ENCODE measurements around the gene PSENEN. TPM values are rescaled to one million over a fixed set of nuclear protein-coding genes. Genes with fewer than 3 reads are reported as not detected.

The PSENEN gene
- total RNA-seq, 4 donors from 2014 or later, result 6.6 to 80.0 (median 56.8) TPM

DNA sequence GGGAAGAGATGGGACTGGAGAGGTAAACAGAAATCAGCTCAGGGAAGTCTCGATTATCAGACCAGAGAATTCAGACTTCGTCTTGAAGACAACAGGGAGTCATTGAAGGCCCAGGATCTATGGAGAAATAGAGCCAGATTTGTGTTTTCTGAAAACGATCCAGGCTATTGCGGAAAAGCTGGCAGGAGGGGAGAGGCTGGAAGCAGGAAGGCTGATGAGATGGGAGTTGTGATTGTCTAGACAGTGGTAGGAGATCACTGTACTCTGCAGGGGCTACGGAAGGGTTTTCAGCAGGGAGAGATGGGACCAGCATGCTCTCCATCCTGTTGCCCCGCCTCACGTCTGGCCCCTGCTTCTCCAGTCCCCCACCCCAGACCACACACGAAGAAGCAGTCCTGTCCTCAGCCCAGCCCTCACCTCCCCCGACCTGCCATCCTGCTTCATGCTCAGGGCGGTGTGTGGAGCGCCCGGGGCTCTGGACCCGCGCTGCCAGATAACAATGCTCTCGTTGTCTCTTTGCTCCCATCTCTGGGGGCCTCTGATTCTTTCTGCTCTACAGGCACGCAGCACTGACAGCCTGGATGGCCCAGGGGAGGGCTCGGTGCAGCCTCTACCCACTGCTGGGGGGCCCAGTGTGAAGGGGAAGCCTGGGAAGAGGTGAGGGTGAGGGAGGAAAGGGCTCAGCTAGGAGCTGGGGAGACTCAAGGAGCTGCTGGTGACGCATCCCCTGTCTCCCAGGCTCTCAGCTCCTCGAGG lies 31.8 kb downstream of the PSENEN start:
- intact Hi-C loops (cut with DNase I; ENCODE audit: low total_unique reads), result no loop called here
- WGBS, 2 donors (ENCODE audit: low coverage in 1 of 2), result 71% methylated on average over 19 of the region's 19 CpGs; no CpG with 5 or more reads in 1 of the 2 donors

DNA sequence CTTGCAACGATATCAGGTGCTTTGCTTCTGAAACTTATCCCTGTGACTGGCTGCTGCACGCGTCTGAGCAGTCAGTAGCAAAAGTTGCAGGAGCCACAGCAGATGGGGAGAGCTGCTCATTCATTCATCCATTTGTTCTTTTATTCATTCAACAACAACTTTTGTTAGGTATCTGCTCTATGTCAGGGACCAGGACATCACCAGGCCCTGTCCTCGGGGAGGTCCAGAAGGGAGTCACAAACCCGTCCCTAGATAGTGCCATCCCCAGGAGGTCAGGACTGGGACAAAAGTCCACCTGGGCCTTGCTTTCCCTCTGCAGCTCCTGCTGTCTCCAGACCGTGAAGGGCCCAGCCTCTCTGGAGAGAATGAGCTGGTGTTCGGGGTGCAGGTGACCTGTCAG lies 32.5 kb downstream of the PSENEN start:
- in situ Hi-C loops (cut with MboI; ENCODE audit: low pct_ligation_motif_present in 1 of 4, low pct_unique_long_range_greater_than_20kb in 1 of 4, low sequenced_read_pairs in 3 of 4), result no loop called here
- H3K4me3 ChIP-seq, result no peak overlapping the region
- H3K27ac ChIP-seq, result no peak overlapping the region
- H3K4me1 ChIP-seq, result peaks cover 4 to 15% (median 13%) of the 10 kb centered on the region in 4 donors
- DNase-seq, result no peak
- WGBS, 2 donors (ENCODE audit: low coverage in 1 of 2), result 87% methylated on average over 7 of the region's 7 CpGs; no CpG with 5 or more reads in 1 of the 2 donors
- H3K9me3 ChIP-seq, result no peaks in the 10 kb centered on the region
- no peaks in the 10 kb centered on the region for H3K27me3 ChIP-seq
- TF ChIP-seq, protein P1, sequence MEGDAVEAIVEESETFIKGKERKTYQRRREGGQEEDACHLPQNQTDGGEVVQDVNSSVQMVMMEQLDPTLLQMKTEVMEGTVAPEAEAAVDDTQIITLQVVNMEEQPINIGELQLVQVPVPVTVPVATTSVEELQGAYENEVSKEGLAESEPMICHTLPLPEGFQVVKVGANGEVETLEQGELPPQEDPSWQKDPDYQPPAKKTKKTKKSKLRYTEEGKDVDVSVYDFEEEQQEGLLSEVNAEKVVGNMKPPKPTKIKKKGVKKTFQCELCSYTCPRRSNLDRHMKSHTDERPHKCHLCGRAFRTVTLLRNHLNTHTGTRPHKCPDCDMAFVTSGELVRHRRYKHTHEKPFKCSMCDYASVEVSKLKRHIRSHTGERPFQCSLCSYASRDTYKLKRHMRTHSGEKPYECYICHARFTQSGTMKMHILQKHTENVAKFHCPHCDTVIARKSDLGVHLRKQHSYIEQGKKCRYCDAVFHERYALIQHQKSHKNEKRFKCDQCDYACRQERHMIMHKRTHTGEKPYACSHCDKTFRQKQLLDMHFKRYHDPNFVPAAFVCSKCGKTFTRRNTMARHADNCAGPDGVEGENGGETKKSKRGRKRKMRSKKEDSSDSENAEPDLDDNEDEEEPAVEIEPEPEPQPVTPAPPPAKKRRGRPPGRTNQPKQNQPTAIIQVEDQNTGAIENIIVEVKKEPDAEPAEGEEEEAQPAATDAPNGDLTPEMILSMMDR (IDR thresholded peaks at IDR 0.05), result no peak
- TF ChIP-seq POLR2AphosphoS5 (IDR thresholded peaks at IDR 0.05) (no peak), EP300 (IDR thresholded peaks at IDR 0.05; ENCODE audit: low read depth) (no peak), POLR2A (IDR thresholded peaks at IDR 0.05) (no peak)
- intact Hi-C loops (cut with DNase I; ENCODE audit: low total_unique reads), result no loop called here
- H3K36me3 ChIP-seq, result no peaks in the 10 kb centered on the region

More for the DNA sequence above, 31.8 kb downstream of the PSENEN start:
- peaks cover 4 to 15% (median 13%) of the 10 kb centered on the region in 4 donors for H3K4me1 ChIP-seq
- in situ Hi-C loops (cut with MboI; ENCODE audit: low pct_ligation_motif_present in 1 of 4, low pct_unique_long_range_greater_than_20kb in 1 of 4, low sequenced_read_pairs in 3 of 4), result no loop called here
- H3K36me3 ChIP-seq, result no peaks in the 10 kb centered on the region
- no peaks in the 10 kb centered on the region for H3K9me3 ChIP-seq
- H3K27me3 ChIP-seq, result no peaks in the 10 kb centered on the region
- TF ChIP-seq EP300 (IDR thresholded peaks at IDR 0.05; ENCODE audit: low read depth) (no peak), POLR2AphosphoS5 (IDR thresholded peaks at IDR 0.05) (no peak), POLR2A (IDR thresholded peaks at IDR 0.05) (no peak)
- TF ChIP-seq, protein P1 (IDR thresholded peaks at IDR 0.05), result no peak
- no peak overlapping the region for H3K4me3 ChIP-seq
- H3K27ac ChIP-seq, result no peak overlapping the region
- no peak for DNase-seq

DNA sequence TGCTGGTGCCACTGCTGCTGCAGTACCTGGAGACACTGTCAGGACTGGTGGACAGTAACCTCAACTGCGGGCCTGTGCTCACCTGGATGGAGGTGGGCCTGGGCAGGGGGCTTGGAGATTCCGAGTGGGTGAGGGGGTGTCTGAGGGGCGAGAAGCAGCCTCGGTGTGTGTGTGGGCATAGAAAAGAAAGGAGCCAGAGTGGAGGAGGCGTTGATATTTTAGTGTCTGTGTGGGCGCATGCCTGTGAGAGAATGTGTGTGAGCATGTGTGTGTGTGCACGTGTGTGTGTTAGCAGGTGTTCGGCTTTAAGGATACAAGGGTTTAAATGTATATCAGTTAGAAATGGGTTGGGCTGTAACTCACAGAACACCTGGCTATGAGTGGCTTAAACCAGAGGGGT lies 33.6 kb downstream of the PSENEN start:
- WGBS, 2 donors (ENCODE audit: low coverage in 1 of 2), result 78 to 91% methylated on average over 5 to 8 of the region's 8 CpGs
- in situ Hi-C loops (cut with MboI; ENCODE audit: low pct_ligation_motif_present in 1 of 4, low pct_unique_long_range_greater_than_20kb in 1 of 4, low sequenced_read_pairs in 3 of 4), result no loop called here
- Histone ChIP-seq H3K36me3 (no peaks in the 10 kb centered on the region), H3K4me1 (peaks cover 4 to 15% (median 13%) of the 10 kb centered on the region in 4 donors), H3K27ac (no peak overlapping the region), H3K9me3 (no peaks in the 10 kb centered on the region), H3K4me3 (no peak overlapping the region), H3K27me3 (no peaks in the 10 kb centered on the region)
- intact Hi-C loops (cut with DNase I; ENCODE audit: low total_unique reads), result no loop called here
- DNase-seq, result no peak
- no peak for TF ChIP-seq POLR2A (IDR thresholded peaks at IDR 0.05)
- no peak for TF ChIP-seq POLR2AphosphoS5 (IDR thresholded peaks at IDR 0.05)
- TF ChIP-seq, protein P1 (IDR thresholded peaks at IDR 0.05), result no peak
- no peak for TF ChIP-seq EP300 (IDR thresholded peaks at IDR 0.05; ENCODE audit: low read depth)

DNA sequence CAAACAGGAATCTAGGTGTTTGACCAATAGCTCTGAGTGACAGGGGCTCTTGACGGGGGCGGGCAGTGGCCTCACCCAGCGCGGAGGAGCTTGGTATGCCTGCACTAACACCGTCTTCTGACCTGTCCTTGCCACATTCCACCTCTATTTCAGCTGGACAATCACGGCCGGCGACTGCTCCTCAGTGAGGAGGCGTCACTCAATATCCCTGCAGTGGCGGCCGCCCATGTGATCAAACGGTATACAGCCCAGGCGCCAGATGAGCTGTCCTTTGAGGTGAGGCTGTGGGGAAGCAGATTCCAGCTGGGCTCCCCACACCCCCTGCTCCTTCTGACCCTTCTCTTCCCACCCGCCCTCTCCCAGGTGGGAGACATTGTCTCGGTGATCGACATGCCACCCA lies 34.6 kb downstream of the PSENEN start:
- TF ChIP-seq, protein P1 (IDR thresholded peaks at IDR 0.05), result no peak
- no peak for TF ChIP-seq POLR2A (IDR thresholded peaks at IDR 0.05)
- TF ChIP-seq POLR2AphosphoS5 (IDR thresholded peaks at IDR 0.05), result no peak
- TF ChIP-seq EP300 (IDR thresholded peaks at IDR 0.05; ENCODE audit: low read depth), result no peak
- DNase-seq, result no peak
- WGBS, 2 donors (ENCODE audit: low coverage in 1 of 2), result 94% methylated on average over 6 to 16 of the region's 16 CpGs
- Histone ChIP-seq H3K4me1 (peaks cover 4 to 8% (median 7%) of the 10 kb centered on the region in 4 donors), H3K27ac (no peak overlapping the region), H3K27me3 (no peaks in the 10 kb centered on the region), H3K9me3 (no peaks in the 10 kb centered on the region), H3K4me3 (no peak overlapping the region), H3K36me3 (no peaks in the 10 kb centered on the region)
- intact Hi-C loops (cut with DNase I; ENCODE audit: low total_unique reads), result no loop called here
- in situ Hi-C loops (cut with MboI; ENCODE audit: low pct_ligation_motif_present in 1 of 4, low pct_unique_long_range_greater_than_20kb in 1 of 4, low sequenced_read_pairs in 3 of 4), result no loop called here
